K562 (cell line): ENCODE data around the gene PRKAG1. TPM values are rescaled to one million over a fixed set of nuclear protein-coding genes. Genes with fewer than 3 reads are reported as not detected.
A peak's percentile ranks its signal among the peaks of the same experiment; 100 is the strongest.

Experiments used
- ATF1 ChIP-seq, 2 experiments: fragments of 450-650 bp in 1 of 2; IDR thresholded peaks; 2 replicates each; pipeline ENCODE4 v1.6.1; 2016; ENCODE audit warnings: missing compliant biosample characterization in 1 of 2, missing genetic modification characterization in 1 of 2
- FOXK1 ChIP-seq: sonication (generic); formaldehyde crosslinking; IDR thresholded peaks from 2 replicates; pipeline ENCODE4 v1.8.0; 2022; ENCODE audit warnings: missing genetic modification reagents, mild to moderate bottlenecking, borderline replicate concordance
- HLTF ChIP-seq: fragments of 450-650 bp; IDR thresholded peaks from 2 replicates; pipeline ENCODE4 v1.6.1; 2016
- KLF16 ChIP-seq: IDR thresholded peaks from 2 replicates; pipeline ENCODE4 v1.6.1; 2016; ENCODE audit warnings: antibody characterized with exemption
- MAFF ChIP-seq: IDR thresholded peaks from 2 replicates; pipeline ENCODE4 v1.6.1; 2012; ENCODE audit warnings: low read length, improper control_type of control experiment
- MECOM ChIP-seq: fragments of 250-450 bp; sonication (Bioruptor Pico); IDR thresholded peaks from 2 replicates; pipeline ENCODE4 v1.8.0; 2022; ENCODE audit warnings: inconsistent platforms
- MYNN ChIP-seq, 2 experiments: sonication (generic); formaldehyde crosslinking in 1 of 2; IDR thresholded peaks; 2 replicates each; pipeline versions ENCODE4 v1.5.0 to v1.6.1; 2016 to 2020; ENCODE audit warnings: antibody characterized with exemption in 1 of 2, missing genetic modification reagents in 1 of 2
- RB1 ChIP-seq: fragments of 450-650 bp; IDR thresholded peaks from 2 replicates; pipeline ENCODE4 v1.6.1; 2017; ENCODE audit warnings: low read depth, mild to moderate bottlenecking
- SP2 ChIP-seq: IDR thresholded peaks from 2 replicates; pipeline ENCODE4 v1.6.1; 2011; ENCODE audit warnings: mild to moderate bottlenecking, low read depth, low read length, moderate library complexity; ENCODE audit not compliant: poor library complexity, severe bottlenecking; ENCODE audit errors: extremely low read depth
- STAG1 ChIP-seq: sonication (generic); formaldehyde crosslinking; IDR thresholded peaks from 2 replicates; pipeline ENCODE4 v1.5.0; 2020; ENCODE audit warnings: missing genetic modification reagents, borderline replicate concordance
- ZBTB7A ChIP-seq: IDR thresholded peaks from 2 replicates; pipeline ENCODE4 v1.6.1; 2011; ENCODE audit warnings: low read depth, mild to moderate bottlenecking, low read length, moderate library complexity, borderline replicate concordance; ENCODE audit not compliant: control insufficient read depth
- polyA plus RNA-seq, 8 experiments: library from polyadenylated mRNA; depleted of rRNA in 4 of 8; stranded (reverse) in 5 of 8; unstranded in 3 of 8; fragments of >200 nt; fragmentation: Nextera tagmentation in 2 of 8; fragmentation: Illumina TruSeq in 1 of 8; extraction: Ambion mirVana in 2 of 8; extraction: Trizol in 1 of 8; gene quantifications; 2 replicates each; pipeline versions ENCODE4 v1.2.1 to v1.2.3, GENCODE V29; 2011 to 2014; ENCODE audit warnings: inconsistent platforms in 1 of 8, missing spikeins in 1 of 8
- total RNA-seq, 7 experiments: library from RNA; depleted of rRNA in 6 of 7; stranded (reverse); fragments of >200 nt in 6 of 7; fragmentation: Illumina TruSeq in 2 of 7; extraction: Trizol in 2 of 7; gene quantifications; 2 replicates each; pipeline versions ENCODE4 v1.2.1 to v1.2.3, GENCODE V29; 2011 to 2021; ENCODE audit warnings: low replicate concordance in 1 of 7
- TF ChIP-seq, protein P1 (sequence below), 2 experiments: fragments of 450-650 bp in 1 of 2; sonication (generic) in 1 of 2; formaldehyde crosslinking in 1 of 2; IDR thresholded peaks in 1 of 2; conservative IDR thresholded peaks in 1 of 2; 2 replicates each; pipeline versions ENCODE4 v1.6.1 to v1.8.1; 2016 to 2023; ENCODE audit warnings: mild to moderate bottlenecking in 2 of 2, moderate library complexity in 2 of 2, inconsistent platforms in 1 of 2, missing genetic modification reagents in 1 of 2
- TF ChIP-seq, protein P2 (sequence below): sonication (generic); formaldehyde crosslinking; IDR thresholded peaks from 2 replicates; pipeline ENCODE4 v1.8.1; 2023; ENCODE audit warnings: mild to moderate bottlenecking, missing genetic modification reagents
- TF ChIP-seq, protein P3 (sequence below): fragments of 250-450 bp; sonication (Bioruptor Pico); IDR thresholded peaks from 2 replicates; pipeline ENCODE4 v1.8.0; 2022; ENCODE audit warnings: inconsistent platforms
- TF ChIP-seq, protein P4 (sequence below): IDR thresholded peaks from 2 replicates; pipeline ENCODE4 v1.6.1; 2011; ENCODE audit warnings: borderline replicate concordance, low read depth, mild to moderate bottlenecking, moderate library complexity, low read length; ENCODE audit not compliant: insufficient read depth, poor library complexity, severe bottlenecking
- TF ChIP-seq, protein P5 (sequence below), 2 experiments: fragments of 200-800 bp in 1 of 2; sonication (Bioruptor generic) in 1 of 2; sonication (generic) in 1 of 2; formaldehyde crosslinking in 1 of 2; IDR thresholded peaks in 1 of 2; conservative IDR thresholded peaks in 1 of 2; 2 replicates each; pipeline versions ENCODE4 v1.5.0 to v1.6.1; 2016 to 2020; ENCODE audit warnings: missing compliant biosample characterization in 1 of 2, missing genetic modification characterization in 1 of 2, missing genetic modification reagents in 1 of 2

Gene PRKAG1
- total and polyA plus RNA-seq, 9 of the 15 experiments (the other 6 are each of a cell fraction or from before 2014, with no cell fraction given), result 51.1 to 126 (median 79.1) TPM

DNA sequence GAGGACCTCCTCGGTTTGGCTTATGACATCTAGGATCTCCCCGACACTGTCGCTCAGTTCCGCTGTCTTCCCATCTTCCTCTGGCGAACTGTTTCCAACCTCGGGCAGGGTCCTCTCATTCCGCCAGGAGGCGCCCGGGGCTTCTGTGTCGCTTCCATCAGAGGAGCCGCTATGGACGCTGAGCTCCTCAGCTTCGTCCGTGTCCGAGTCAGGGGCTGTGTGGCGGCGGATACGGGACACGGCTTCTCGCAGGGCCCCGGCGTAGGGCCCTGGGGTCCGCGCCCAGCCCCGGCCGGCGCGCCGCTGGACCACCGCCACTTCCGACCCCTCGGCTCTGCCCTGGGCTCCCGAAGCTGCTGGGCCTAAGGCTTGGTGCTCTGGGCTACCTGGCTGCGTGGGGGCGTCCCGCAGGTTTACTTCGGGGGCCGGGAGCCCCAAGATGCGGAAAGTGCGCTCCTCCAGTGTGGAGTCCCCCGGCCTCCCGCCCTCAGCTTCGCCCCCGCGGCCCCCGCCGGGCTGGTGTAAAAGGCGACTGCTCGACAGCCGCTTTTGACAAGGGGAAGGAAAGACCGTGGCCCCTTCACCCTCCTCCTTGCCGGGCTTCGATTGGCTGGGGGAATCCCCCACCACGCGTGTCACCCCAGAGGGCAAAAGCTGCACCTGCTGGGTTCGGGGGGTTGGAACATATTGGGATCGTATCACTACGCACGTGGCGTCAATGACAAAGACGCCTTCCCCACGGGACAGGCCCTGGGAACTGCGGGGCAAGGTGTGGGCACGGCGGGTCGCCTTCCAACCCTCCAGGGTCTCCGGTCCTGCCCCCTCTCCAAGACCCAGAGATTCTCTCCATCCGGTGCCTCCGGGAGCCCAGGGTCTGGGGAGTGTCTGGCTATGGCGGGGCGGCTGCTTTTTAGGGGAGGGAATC is 21.5 kb downstream of the PRKAG1 start (continued):
- TF ChIP-seq, protein P1, sequence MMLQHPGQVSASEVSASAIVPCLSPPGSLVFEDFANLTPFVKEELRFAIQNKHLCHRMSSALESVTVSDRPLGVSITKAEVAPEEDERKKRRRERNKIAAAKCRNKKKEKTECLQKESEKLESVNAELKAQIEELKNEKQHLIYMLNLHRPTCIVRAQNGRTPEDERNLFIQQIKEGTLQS (IDR thresholded peaks at IDR 0.05), result no peak
- TF ChIP-seq, protein P1 (CRISPR knock-in tag; conservative IDR thresholded peaks at IDR 0.05), result 0 out of 2 replicates have a peak, but pooled peaks have one; percentile 45
- TF ChIP-seq, protein P2, sequence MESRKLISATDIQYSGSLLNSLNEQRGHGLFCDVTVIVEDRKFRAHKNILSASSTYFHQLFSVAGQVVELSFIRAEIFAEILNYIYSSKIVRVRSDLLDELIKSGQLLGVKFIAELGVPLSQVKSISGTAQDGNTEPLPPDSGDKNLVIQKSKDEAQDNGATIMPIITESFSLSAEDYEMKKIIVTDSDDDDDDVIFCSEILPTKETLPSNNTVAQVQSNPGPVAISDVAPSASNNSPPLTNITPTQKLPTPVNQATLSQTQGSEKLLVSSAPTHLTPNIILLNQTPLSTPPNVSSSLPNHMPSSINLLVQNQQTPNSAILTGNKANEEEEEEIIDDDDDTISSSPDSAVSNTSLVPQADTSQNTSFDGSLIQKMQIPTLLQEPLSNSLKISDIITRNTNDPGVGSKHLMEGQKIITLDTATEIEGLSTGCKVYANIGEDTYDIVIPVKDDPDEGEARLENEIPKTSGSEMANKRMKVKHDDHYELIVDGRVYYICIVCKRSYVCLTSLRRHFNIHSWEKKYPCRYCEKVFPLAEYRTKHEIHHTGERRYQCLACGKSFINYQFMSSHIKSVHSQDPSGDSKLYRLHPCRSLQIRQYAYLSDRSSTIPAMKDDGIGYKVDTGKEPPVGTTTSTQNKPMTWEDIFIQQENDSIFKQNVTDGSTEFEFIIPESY (CRISPR knock-in tag), result peak; percentile 87
- TF ChIP-seq MAFF, result no peak
- no peak for TF ChIP-seq SP2
- TF ChIP-seq FOXK1 (CRISPR knock-in tag), result peak; percentile 53; the same call in 1 of the 2 replicates
- TF ChIP-seq, protein P3, sequence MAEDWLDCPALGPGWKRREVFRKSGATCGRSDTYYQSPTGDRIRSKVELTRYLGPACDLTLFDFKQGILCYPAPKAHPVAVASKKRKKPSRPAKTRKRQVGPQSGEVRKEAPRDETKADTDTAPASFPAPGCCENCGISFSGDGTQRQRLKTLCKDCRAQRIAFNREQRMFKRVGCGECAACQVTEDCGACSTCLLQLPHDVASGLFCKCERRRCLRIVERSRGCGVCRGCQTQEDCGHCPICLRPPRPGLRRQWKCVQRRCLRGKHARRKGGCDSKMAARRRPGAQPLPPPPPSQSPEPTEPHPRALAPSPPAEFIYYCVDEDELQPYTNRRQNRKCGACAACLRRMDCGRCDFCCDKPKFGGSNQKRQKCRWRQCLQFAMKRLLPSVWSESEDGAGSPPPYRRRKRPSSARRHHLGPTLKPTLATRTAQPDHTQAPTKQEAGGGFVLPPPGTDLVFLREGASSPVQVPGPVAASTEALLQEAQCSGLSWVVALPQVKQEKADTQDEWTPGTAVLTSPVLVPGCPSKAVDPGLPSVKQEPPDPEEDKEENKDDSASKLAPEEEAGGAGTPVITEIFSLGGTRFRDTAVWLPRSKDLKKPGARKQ, result peak; percentile 75; the same call in 1 of the 2 replicates
- TF ChIP-seq KLF16, result 0 out of 2 replicates have a peak, but pooled peaks have one; percentile 41
- TF ChIP-seq ATF1 (CRISPR knock-in tag; IDR thresholded peaks at IDR 0.05), result no peak
- 0 out of 2 replicates have a peak, but pooled peaks have one; percentile 29 for TF ChIP-seq ATF1 (tag; IDR thresholded peaks at IDR 0.05)
- TF ChIP-seq HLTF, result no peak
- peak; percentile 37; the same call in 1 of the 2 replicates for TF ChIP-seq STAG1 (CRISPR knock-in tag)
- 0 out of 2 replicates have a peak, but pooled peaks have one; percentile 41 for TF ChIP-seq MYNN (IDR thresholded peaks at IDR 0.05)
- no peak for TF ChIP-seq MYNN (CRISPR knock-in tag; IDR thresholded peaks at IDR 0.05)
- TF ChIP-seq MECOM, result no peak
- TF ChIP-seq ZBTB7A, result peak; percentile 48; the same call in 1 of the 2 replicates
- TF ChIP-seq, protein P4, sequence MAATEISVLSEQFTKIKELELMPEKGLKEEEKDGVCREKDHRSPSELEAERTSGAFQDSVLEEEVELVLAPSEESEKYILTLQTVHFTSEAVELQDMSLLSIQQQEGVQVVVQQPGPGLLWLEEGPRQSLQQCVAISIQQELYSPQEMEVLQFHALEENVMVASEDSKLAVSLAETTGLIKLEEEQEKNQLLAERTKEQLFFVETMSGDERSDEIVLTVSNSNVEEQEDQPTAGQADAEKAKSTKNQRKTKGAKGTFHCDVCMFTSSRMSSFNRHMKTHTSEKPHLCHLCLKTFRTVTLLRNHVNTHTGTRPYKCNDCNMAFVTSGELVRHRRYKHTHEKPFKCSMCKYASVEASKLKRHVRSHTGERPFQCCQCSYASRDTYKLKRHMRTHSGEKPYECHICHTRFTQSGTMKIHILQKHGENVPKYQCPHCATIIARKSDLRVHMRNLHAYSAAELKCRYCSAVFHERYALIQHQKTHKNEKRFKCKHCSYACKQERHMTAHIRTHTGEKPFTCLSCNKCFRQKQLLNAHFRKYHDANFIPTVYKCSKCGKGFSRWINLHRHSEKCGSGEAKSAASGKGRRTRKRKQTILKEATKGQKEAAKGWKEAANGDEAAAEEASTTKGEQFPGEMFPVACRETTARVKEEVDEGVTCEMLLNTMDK, result peak; percentile 87
- TF ChIP-seq, protein P5, sequence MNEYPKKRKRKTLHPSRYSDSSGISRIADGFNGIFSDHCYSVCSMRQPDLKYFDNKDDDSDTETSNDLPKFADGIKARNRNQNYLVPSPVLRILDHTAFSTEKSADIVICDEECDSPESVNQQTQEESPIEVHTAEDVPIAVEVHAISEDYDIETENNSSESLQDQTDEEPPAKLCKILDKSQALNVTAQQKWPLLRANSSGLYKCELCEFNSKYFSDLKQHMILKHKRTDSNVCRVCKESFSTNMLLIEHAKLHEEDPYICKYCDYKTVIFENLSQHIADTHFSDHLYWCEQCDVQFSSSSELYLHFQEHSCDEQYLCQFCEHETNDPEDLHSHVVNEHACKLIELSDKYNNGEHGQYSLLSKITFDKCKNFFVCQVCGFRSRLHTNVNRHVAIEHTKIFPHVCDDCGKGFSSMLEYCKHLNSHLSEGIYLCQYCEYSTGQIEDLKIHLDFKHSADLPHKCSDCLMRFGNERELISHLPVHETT (CRISPR knock-in tag; conservative IDR thresholded peaks at IDR 0.05 in 1 of 2, IDR thresholded peaks at IDR 0.05 in 1 of 2), result no peak
- peak; percentile 51 for TF ChIP-seq RB1
